Loucy (cell line): Measurements from ENCODE around the gene ERAP2.

ENCODE experiments used
- EZH2phosphoT487 ChIP-seq: fragments of 200-600 bp; IDR thresholded peaks from 2 replicates; pipeline ENCODE4 v1.6.1; 2018; ENCODE audit warnings: antibody characterized with exemption, mild to moderate bottlenecking, moderate library complexity, borderline replicate concordance
- TF ChIP-seq, protein P1 (sequence below): fragments of 200-600 bp; sonication (generic); conservative IDR thresholded peaks from 2 replicates; pipeline ENCODE4 v1.5.1; 2014; ENCODE audit warnings: mild to moderate bottlenecking, antibody characterized with exemption, low read length

DNA sequence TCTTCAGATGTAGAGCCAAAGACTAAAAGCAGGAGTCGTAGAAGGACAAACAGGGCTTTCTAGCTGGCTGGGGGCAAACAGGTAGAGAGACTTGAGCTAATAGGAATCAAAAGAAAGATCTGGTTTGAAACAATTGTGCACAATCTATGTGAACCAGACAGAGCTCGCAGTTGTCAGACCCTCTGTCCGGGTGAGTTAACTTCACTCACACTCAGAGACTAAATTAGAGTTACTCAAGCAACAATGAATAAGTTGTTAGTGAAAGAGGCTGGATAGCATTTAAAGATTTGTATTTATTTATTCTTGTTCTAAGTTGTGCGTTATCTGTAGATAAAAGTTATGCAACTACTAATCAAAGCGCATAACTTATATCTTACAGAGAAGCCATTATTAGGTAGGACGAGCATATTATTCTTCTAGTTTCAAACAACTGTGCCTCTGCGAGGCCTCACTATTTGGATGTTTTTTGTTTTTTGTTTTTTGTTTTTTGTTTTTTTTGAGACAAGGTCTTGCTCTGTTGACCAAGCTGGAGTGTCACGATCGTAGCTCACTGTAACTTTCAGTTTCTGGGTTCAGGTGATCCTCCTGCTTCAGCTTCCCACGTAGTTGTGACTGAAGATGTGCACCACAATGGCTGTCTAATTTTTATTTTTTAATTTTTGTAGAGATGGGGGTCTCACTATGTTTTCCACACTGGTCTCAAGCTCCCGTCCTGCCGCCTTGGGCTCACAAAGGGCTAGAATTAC lies 46.4 kb downstream of the ERAP2 start:
- TF ChIP-seq, protein P1, sequence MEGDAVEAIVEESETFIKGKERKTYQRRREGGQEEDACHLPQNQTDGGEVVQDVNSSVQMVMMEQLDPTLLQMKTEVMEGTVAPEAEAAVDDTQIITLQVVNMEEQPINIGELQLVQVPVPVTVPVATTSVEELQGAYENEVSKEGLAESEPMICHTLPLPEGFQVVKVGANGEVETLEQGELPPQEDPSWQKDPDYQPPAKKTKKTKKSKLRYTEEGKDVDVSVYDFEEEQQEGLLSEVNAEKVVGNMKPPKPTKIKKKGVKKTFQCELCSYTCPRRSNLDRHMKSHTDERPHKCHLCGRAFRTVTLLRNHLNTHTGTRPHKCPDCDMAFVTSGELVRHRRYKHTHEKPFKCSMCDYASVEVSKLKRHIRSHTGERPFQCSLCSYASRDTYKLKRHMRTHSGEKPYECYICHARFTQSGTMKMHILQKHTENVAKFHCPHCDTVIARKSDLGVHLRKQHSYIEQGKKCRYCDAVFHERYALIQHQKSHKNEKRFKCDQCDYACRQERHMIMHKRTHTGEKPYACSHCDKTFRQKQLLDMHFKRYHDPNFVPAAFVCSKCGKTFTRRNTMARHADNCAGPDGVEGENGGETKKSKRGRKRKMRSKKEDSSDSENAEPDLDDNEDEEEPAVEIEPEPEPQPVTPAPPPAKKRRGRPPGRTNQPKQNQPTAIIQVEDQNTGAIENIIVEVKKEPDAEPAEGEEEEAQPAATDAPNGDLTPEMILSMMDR, result no peak
- TF ChIP-seq EZH2phosphoT487, result no peak
